Measurements from ENCODE around the gene NOS2.
A peak's percentile ranks its signal among the peaks of the same experiment; 100 is the strongest.
"Not testable (repeated sequence)": the region's sequence is repeated elsewhere in the genome, so short reads cannot be mapped to it uniquely, and the experiment has no call there.

NOS2 gene

DNA sequence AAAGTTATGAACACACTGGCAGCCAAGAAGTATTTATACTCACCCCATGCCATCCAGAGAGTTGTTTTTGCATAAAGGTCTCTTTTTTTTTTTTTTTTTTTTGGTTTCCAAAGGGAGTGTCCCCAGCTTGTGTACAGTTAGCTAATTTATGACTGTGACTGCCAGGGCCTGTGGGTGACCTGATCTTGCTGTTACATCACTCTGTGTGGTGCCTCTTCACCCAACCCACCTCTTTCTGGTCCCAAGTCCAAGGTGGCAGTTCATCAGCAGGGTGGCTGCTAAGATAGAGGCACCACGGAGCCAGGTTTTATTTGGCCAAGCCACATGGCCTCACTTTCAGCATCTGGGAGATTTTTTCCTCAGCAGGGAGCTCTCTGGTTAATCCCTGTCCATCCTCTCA is at the start of gene NOS2:
Gene NOS2, minus strand, starts transcription at position 8 of the 400 bp plus-strand sequence. CDS start 1,720 bp downstream, outside the sequence.
- no peak for DNase-seq (ENCODE audit: low spot score)

DNA sequence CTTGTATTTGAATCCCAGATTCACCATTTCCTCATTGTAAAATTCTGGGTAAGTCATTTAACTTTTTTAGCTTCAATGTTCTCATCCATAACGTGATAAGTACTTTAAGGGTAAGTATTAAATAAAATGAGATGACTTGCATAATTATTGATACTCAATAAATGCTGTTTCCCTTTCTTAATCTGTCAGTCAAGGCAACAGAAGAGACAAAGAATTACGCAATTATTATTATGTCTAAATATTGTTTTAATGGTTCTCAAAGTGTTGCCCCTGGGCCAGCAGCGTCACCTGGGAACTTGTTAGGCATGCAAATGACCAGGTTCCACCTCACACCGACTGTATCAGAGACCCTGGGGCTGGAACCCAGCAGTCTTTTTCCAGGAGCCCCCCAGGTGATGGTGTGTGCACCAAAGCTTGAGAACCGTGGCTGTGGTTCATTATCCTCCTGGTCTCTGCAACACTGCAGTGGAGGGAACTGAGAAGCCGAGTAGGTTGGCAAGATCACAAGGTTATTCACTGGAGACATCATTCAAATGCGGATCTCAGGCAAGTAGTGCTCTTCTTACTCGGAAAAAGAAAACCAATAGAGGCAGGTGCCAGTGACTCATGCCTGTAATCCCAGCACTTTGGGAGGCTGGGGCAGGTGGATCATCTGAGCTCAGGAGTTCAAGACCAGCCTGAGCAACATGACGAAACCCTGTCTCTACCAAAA is 49.3 kb upstream of the NOS2 start:
- no peak for DNase-seq (ENCODE audit: low spot score)

DNA sequence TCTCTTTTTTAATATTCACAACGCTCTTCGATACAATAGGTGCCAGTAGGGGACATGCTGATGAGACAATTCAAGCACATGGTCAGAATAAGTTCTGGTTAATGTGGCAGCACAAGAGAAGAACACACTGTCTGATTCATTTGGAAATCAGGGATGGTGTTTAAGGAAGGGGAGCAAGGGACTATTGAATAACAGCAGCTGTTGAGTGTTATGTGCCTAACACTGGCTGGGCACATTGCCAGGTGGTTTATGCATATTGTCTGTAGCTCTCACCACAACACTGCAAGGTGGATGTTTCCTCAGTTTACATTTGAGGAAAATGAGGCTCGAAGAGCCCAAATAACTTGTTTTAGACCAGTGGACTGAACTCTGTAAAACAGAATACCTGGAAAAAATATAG is 48.6 kb upstream of the NOS2 start:
- DNase-seq (ENCODE audit: low spot score), result no peak

DNA sequence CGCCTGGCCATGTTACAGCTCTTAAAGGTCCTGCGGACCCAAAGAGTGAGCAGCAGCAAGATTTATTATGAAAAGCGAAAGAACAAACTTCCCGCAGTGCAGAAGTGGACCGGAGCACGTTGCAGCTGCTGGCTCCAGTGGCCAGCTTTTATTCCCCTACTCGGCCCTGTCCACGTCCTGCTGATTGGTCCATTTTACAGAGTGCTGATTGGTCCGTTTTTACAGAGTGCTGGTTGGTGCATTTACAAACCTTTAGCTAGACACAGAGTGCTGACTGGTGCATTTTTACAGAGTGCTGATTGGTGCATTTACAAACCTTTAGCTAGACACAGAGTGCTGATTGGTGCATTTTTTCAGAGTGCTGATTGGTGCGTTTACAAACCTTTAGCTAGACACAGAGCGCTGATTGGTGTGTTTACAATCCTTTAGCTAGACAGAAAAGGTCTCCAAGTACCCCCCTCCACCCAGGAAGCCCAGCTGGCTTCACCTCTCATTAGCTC is 46.5 kb upstream of the NOS2 start:
- DNase-seq (ENCODE audit: low spot score), result not testable (repeated sequence)

DNA sequence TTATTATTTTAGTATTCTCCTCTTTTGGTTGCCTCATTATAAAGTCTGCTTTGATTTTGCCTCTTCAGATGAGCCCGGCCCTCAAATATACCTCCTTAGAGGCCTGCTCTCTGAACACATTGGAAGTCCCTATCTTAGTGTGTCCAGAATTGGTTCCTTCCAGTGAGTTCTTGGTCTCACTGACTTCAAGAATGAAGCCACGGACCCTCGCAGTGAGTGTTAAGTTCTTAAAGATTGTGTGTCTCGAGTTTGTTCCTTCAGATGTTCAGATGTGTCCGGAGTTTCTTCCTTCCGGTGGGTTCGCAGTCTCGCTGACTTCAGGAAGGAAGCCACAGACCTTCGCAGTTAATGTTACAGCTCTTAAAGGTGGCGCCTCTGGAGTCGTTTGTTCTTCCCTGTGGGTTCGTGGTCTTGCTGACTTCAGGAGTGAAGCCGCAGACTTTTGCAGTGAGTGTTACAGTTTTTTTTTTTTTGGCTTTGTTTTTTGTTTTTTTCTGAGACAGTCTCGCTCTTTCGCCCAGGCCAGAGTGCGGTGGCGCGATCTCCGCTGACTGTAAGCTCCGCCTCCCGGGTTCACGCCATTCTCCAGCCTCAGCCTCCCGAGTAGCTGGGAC is 45.8 kb upstream of the NOS2 start:
- DNase-seq (ENCODE audit: low spot score), result no peak

DNA sequence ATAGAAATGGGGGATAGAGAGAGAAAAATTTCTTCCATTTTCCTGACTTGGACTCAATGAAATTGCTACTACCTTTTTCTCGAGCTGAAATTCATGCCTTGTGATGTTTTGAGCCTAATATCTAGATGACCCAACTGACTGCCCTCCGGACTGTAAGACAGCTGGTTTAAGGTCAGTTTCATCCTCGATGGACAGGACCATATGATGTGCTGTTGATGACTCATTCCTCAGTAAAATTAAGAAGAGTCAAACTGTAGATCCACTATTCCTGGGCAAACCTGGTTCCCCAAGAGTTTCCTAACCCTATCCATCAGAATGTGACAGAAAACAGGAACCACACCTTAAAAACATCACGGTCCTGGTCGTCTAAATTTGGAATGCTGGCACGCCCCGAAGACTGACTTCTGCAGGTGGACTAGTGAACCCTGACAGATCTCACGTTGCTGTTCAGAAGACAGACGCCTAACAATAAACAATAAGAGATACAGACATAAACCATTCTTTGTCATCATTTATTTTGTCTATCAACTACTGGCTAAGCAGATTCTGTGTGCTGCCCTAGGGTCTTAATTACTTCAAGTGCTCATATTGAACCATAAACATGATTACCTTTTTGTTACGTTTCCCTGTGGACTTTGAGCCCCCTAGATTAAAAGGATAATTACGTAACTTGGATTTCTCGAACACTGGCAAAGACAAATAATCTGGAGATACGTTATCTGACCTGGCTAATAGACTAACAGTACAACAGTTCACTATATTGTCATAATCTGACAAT is 45.1 kb upstream of the NOS2 start:
- no peak for DNase-seq (ENCODE audit: low spot score)

DNA sequence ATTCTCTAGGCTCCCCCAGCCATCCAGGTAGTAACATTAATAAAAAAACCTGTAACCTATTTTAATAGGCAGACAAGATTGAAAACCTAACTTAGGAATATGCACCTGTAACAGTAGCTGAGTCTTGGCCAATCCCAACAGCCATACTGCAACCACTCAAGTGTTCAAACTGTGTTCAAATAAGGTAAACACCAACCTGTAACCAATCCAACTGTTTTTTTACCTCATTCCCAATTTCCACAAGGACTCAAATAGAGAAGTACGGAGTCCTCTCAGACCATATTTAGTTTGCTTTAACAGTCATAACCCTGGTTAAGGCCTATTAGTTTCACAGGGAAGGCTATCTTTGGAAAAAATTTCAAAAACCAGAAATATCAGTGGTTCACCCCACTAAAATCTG is 40.4 kb upstream of the NOS2 start:
- DNase-seq (ENCODE audit: low spot score), result no peak

DNA sequence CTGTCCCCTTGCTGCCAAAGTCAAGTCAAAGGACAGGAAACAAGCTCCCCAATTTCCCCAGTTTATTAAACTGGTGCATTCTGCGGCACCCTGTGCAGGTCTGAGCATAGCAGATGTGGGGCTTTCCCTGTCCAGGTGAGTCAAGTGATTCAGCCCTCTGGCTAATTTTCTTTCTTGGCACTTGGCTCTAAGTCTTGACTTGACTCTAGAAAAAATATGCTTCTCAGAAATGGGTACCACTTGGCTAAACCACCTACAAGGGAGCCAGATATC is 40.0 kb upstream of the NOS2 start:
- DNase-seq (ENCODE audit: low spot score), result not testable (repeated sequence)

DNA sequence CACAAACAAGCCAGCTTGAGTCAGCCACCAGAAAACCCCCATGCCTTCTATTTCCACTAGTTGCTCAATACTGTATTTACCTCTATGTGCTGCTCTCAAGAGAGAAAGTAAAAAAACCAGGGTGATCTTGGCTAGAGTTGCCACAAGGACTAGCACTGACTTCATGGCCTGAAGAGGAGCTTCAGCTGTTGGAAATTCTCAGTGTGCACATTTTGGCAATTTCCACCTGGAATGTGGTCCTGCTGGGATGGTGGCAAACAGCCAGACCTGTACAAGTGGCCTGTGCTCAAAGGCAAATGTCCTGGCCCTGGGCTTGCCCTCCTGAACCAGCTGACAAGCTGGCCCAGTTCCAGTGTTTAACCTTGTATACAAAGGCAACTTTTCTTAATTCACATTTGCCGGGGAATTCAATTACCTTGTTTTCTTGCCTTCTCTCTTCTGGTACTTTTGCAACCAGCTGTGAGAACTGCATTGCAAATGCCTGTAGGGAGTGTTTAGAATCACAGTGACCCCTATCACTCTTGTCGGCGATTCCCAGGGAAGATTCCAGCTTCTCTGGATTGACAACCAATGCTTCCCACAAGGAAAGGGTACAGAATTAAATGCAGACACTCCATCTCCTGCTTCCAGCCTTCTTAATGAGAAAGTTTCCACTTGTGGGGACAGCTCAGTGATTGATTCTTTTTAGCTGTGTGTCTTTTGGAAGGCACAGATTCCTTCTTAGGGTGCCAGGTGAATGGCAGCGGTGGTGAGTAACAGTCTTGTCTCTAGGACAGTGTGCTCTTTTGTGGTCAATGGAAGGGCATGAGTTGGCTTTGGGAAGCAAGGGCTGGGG is 39.5 kb upstream of the NOS2 start:
- DNase-seq (ENCODE audit: low spot score), result peak; percentile 61

DNA sequence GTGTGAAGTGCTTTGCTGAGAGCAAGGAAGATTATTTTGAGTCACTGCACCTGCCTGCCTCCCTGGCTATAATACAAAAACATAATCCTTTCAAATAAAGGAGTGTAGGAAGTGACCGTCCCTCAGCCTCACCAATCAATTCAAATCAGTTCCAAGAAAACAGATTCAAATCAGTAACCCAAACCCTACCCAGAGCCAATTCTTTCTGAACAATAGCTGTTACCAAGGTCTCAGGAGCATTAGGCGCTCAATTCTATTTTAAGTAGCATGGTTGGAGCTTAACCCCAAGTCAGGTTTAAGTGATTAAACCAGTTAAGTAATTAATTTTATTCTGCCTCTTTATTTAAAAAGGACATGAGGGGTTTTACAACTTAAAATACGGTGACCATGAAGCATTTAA is 38.3 kb upstream of the NOS2 start:
- not testable (repeated sequence) for DNase-seq (ENCODE audit: low spot score)

DNA sequence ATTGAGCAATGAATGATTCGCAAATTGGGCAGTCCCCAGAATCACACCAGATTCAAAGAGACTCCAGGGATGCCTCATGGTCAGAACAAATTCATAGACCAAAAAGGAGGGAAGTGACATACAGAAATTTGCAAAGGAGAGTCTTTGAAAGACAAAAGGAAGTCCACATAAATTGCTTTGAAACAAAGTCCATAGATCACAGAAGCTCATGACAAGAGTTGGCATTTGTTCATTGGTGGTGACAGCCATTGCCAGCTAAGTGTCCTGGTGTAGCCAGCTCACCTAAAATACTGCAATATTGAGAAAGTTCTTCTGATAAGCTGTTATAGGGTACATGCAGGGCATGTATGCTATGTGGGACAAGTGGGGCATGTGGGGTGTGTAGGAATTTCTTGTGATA is 37.4 kb upstream of the NOS2 start:
- DNase-seq (ENCODE audit: low spot score), result not testable (repeated sequence)

DNA sequence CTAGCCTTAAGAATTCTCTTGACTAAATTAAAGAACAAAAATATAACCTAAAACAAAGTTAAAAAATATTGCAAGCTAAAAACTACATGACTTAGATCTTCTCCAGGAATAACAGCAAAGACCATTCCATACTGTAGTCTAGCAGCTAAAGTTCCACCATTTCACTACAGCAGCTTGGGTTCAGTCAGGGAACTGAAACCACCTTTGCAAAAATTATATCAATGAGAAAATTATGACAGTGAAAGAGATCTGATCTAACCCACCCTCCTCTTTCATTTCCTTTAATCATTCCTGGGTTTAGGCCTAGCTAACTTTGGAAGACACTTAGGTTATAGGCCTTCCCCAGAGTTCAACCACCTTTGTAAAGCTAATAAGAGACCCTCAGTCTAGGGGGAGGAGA is 36.3 kb upstream of the NOS2 start:
- DNase-seq (ENCODE audit: low spot score), result no peak

DNA sequence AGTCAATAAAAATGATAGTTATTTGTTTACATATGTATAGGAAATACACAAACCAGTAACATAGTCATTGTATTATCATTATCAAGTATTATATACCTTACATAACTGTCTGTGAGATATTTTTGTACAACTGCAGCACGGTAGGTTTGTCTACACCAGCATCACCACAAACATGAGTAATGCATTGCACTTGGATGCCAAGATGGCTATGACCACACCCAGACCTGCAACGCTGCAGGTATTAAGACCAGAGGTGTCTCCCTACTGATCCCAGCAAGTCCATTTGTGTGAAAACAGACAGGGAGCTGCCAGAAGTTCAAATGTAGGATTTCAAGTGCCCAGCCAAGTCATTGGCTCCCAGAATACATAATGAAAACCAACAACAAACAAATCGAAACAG is 34.2 kb upstream of the NOS2 start:
- no peak for DNase-seq (ENCODE audit: low spot score)

DNA sequence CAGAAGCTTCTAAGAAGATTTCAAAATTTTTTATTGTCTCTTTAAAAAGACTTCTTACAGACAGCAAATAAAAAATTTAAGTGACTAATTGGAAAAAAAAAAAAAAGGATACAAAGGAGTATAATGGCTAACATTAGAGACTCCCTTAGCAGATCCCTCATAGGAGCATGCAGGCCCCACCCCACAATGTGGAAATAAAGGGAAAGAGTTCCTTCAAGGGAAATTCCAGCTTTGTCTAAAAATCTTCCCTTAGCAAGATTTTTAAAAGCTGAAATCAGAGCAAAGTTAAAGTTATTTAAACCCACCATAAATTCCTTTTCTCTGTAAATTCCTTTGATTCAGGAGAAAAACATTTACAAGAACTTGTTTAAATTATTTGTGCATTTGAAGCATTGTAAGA is 32.5 kb upstream of the NOS2 start:
- DNase-seq (ENCODE audit: low spot score), result no peak

DNA sequence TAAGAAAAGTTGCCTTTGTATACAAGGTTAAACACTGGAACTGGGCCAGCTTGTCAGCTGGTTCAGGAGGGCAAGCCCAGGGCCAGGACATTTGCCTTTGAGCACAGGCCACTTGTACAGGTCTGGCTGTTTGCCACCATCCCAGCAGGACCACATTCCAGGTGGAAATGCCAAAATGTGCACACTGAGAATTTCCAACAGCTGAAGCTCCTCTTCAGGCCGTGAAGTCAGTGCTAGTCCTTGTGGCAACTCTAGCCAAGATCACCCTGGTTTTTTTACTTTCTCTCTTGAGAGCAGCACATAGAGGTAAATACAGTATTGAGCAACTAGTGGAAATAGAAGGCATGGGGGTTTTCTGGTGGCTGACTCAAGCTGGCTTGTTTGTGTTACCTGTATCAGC is 29.6 kb upstream of the NOS2 start:
- peak; percentile 35 for DNase-seq (ENCODE audit: low spot score)

DNA sequence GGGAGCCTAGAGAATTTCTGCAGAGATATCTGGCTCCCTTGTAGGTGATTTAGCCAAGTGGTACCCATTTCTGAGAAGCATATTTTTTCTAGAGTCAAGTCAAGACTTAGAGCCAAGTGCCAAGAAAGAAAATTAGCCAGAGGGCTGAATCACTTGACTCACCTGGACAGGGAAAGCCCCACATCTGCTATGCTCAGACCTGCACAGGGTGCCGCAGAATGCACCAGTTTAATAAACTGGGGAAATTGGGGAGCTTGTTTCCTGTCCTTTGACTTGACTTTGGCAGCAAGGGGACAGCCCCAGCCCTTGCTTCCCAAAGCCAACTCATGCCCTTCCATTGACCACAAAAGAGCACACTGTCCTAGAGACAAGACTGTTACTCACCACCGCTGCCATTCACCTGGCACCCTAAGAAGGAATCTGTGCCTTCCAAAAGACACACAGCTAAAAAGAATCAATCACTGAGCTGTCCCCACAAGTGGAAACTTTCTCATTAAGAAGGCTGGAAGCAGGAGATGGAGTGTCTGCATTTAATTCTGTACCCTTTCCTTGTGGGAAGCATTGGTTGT is 28.9 kb upstream of the NOS2 start:
- not testable (repeated sequence) for DNase-seq (ENCODE audit: low spot score)

DNA sequence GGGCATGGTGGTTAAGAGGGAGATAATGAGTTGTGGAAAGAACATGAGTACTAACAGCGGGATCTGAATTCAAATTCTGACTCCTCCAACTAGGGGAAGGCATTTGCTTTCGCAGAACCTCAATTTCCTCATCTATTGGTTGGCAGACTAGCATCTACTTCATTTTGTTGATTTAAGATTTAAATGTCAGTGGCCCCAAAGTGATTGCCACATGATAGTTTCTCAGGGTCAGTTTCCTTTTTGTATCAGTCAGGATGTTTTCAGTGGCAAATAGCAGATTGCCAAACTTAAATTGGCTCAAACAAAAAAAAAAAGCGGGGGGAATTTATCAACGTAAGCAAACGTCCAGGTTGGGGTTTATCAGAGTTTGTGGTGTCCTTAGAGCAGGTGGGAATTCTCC is 25.1 kb upstream of the NOS2 start:
- no peak for DNase-seq (ENCODE audit: low spot score)

DNA sequence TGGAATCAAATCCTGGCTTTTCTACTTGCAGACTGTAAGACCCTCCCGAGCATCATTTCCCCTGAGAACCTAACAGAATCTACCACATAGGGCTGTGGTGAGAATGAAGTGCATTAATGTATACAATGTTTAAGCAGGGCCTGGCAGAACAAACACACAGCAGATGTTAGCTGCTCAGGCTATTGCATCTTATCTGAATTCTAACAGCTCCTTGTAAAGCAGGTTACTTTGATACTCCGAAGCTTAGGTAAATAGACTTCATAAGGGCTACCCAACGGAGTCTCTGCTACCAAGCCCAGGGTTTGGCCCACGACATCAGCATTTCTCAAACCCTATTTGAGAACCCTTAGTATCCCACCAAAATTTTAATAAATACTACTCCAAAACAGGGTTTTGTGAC is 24.4 kb upstream of the NOS2 start:
- DNase-seq (ENCODE audit: low spot score), result no peak

DNA sequence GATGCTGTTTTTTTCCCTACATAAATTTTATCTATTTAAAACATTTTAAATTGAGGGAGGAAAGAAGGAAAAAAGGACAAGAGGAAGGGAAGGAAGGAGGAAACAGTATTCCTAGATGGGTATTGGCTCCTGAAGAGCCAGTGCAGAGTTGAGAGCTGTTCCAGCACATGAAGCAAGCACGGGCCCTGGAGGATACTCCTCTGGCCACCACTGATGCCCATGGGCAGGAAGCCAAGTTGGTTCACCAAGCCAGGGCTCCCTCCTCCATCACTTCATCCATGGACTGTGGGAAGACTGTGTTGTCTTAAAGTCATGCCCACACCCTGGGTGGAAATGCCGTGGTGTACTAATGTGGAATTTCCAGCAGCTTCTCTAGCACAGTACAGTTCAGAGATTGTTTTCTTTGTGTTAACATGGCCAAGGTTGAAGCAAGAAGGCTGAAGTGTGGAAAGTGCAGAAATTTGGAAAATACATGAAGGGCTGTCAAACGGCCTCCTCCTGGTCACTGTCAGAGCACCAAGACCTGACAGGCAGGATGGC is 23.9 kb upstream of the NOS2 start:
- DNase-seq (ENCODE audit: low spot score), result no peak

DNA sequence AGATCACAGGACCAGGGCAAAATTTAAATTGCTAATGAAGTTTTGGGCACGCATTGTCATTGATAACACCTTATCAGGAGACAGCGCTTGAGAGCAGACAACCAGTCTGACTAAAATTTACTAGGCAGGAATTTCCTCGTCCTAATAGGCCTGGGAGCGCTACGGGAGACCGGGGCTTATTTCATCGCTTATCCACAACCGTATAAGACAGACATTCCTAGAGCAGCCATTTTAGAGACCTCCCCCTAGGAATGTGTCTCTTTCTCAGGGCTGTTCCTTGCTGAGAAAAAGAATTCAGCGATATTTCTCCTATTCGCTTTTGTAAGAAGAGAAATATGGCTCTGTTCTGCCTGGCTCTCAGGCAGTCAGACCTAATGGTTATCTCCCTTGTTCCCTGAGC is 21.8 kb upstream of the NOS2 start:
- DNase-seq (ENCODE audit: low spot score), result not testable (repeated sequence)

DNA sequence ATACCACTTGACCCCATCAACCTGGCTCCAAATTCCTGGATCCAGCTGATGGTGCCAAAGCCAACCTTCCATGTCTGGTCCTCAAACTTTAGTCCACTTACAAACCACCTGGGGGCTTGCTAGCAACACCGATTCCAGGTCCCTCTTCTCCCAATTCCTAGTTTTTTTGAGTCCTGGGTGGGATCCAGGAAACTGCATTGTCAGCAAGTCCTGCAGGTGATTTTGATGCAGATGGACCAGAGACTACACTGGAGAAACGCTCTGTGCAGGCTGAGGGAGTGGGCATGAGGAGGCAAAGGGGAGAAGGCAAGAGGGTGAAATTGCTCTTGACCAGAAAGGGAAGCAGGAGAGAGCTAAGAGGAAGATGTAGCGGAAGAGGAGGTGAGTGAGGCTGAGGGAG is 21.0 kb upstream of the NOS2 start:
- no peak for DNase-seq (ENCODE audit: low spot score)

DNA sequence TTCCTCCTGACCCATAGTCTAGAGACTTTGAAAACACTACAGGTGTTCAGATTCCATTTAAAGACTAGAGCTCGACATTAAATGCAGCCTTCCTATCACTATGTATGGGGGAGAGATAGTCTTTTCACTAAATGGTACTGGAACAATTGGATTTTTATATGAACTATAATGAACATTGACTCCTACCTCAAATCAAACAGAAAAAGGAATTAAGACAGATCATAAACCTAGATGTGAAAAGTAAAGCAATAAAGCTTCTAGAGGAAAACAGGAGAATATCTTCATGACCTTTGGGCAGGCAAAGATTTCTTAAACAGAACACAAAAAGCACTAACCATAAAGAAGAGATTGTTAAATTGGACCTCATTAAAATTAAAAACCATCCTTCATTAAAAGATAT is 18.8 kb upstream of the NOS2 start:
- no peak for DNase-seq (ENCODE audit: low spot score)

Measured in cerebellar cortex (tissue), 1 donor.